ENCODE results near the gene LATS1.
"Not testable (repeated sequence)": the region's sequence is repeated elsewhere in the genome, so short reads cannot be mapped to it uniquely, and the experiment has no call there.

LATS1 gene

GRCh38 chr6:149727793-149728498, 10.0 kb upstream of the LATS1 start:
- no peak for DNase-seq

DNA sequence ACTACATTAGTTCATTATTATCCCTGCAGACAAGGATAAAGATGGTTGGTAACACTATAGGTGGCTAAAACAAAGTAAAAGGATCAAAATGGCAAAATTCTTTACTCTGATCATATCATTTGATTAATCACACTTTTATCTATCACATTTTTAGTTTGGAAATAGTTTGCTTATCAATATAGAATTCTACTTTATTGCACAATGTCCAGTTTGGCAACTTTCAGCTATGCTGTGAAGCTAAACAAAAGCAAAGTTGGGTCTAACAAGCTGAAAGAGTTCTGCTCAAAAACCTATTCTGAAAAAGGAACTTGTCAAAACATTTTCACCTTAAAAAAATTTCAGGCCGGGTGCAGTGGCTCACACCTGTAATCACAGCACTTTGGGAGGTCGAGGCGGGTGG, 7.9 kb upstream of the LATS1 start:
- no peak for DNase-seq

DNA sequence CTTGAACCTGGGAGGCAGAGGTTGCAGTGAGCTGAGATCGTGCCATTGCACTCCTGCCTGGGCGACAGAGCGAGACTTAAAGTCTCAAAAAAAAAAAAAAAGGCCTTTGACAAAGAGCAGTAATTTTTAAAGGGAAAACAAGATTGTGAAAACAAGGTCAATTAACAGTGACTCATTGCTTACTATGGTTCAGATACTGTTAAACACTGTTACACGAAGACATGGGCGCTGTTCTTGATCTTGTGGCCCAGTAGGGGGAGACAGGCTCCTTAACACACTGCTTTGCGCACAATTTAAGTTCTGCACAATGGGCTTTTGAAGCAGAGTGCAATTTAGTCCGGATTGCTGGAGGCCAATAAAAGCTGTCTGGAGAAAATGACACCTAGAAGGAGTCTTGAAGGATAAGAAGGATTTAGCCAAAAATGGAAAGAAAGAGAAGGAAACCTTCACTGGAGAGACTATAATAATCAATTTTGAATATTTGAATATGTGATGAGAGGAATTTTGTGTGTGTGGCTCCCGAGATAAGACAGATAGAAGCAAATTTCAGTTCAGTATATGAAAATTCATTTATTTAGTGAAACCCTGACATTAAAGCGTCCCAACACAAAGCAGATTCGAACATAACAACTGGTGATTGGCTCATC, 6.0 kb upstream of the LATS1 start:
- peak; percentile 52 for DNase-seq

DNA sequence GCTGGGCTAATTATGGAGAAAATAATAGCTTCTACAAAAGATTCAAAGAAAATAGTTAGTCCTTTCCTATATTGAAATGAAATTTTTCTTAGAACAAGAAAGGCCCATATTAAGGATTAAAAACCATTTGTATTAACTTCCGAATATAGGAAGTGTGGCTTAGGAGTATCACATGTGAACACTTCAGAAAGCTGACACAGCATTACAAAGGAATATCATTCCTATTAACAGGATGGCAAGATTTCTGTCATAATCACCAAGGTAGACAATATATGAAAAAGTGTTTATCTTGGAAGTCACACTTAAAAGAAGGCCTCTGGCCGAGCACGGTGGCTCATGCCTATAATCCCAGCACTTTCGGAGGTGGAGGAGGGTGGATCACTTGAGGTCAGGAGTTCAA, 5.4 kb upstream of the LATS1 start:
- no peak for DNase-seq

DNA sequence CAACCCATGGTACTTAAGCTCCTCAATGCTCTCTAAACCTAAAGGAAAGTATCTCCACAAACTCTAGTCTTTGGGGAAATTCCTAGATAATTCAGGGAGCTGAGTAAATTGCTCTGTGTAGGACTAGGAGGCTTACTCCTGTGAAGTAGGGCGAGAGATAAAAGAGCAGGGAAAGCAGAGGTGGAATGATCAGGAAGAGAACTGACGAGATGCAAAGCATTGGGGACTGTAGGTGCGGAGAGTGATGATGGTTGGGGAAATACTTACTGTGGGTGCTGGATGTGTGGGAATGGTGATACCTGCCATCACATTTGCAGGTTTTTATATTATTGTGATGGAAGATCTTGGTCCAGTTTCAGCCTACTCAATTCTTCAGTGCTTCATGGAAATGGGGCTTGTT, 1.6 kb upstream of the LATS1 start:
- DNase-seq: no peak

DNA sequence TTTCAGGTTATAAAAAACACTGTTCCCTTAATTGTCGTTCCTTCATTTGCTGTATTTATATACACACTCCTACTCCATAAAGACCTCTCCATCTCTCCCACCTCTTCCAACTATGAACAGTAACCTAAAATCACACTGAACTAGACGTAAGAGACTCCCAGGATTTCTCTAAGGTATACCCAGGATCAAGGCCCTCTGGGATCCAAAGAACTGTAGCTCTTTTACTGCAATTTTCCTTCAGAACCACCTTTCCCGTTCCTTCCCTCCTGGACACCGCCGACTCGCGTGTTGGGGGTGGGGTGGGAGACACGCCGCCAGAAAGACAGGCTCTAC, 680 bp downstream of the LATS1 start:
- DNase-seq: no peak

GRCh38 chr6:149716181-149716963, 1.5 kb downstream of the LATS1 start:
- no peak for DNase-seq

- DNase-seq: no peak
Measured at GRCh38 chr6:149714442-149714841, 3.5 kb downstream of the LATS1 start.

DNA sequence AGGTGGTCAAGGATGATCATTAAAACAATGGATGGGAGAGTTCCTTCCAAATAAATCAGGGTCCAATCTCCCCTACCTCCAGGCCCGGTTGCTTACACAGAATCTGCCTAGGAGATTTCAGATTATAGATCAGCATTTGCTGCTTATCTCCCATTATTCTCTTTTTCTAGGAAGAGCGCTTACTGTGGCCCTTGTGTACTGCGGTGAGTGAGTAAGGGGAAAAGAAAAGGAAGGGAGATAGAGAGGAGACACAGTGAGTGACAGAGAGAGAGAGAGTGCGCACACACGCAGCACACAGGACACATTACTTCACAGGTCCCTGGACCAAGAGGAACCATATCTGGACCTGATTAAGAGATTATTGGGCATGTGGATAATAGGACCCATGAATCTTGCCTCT, 6.2 kb downstream of the LATS1 start:
- DNase-seq: no peak

GRCh38 chr6:149701714-149702113, 16.2 kb downstream of the LATS1 start:
- DNase-seq: no peak

- no peak for DNase-seq
Measured at GRCh38 chr6:149699150-149699549, 18.8 kb downstream of the LATS1 start.

DNA sequence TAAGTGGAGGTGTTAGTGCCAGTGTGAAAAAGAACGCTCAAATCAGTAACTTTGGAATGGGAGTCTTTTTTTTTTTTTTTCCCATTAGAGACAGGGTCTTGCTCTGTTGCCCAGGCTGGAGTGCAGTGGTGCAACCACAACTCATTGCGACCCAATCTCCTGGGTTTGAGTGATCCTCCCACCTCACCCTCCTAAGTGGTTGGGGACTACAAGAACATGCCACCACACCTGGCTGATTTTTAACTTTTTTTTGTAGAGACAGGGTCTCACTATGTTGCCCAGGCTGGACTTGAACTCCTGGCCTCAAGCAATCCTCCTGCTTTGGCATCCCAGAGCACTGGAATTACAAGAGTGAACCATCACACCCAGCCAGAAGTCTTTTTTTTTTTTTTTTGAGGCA, 19.7 kb downstream of the LATS1 start:
- DNase-seq: no peak

DNA sequence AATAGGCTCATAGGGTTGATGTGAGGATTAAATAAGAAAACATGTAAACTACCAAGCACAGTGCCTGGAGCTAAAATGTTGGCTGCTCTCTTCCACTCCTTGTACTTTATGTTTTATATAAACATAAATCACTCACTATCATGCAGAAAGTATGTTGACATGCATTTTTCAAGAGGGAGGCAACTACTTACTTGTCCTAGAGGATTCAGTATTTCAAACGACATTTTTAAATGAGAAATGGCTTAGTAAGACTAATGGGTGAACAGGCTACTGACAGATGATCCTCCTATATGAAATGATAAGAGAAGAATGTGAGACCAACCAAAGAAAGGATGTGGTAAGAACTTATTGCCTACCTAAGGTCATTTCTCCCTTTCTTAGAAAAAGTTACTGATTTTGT, 21.0 kb downstream of the LATS1 start:
- no peak for DNase-seq

- DNase-seq: peak; percentile 81
Measured at GRCh38 chr6:149694921-149695320, 23.0 kb downstream of the LATS1 start.

- no peak for DNase-seq
Measured at GRCh38 chr6:149691201-149691600, 26.7 kb downstream of the LATS1 start.

- DNase-seq: no peak
Measured at GRCh38 chr6:149686230-149686629, 31.7 kb downstream of the LATS1 start.

GRCh38 chr6:149683256-149683859, 34.5 kb downstream of the LATS1 start:
- DNase-seq: peak; percentile 99

DNA sequence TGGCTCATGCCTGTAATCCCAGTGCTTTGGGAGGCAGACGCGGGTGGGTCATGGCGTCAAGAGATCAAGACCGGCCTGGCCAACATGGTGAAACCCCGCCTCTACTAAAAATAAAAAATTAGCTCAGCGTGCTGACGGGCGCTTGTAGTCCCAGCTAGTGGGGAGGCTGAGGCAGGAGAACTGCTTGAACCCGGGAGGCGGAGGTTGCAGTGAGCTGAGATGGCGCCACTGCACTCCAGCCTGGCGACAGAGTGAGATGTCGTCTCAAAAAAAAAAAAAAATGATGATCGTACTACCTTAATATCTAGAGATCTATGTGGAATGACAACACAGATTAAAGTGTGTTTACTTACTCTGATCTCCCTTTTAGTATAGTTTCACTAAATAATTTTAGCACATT, 36.1 kb downstream of the LATS1 start:
- DNase-seq: not testable (repeated sequence)

DNA sequence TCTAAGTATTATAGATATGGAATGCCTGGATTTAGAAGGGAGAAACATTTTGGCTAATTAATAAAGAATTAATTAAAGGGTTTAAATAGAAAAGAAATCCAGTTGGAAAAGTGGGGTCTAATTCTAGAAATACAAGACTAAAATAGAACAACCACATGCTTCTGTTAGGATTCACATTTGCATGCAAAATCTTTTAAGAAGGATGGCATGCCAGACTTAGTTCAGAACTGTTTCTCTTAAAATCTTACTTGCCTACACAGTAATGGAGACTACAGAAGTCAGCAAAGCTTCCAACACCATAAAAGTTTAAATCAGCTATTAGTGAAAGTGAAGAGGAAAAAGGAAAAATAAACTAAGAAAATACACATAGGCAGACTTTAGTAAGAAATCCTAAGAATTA, 36.7 kb downstream of the LATS1 start:
- no peak for DNase-seq

GRCh38 chr6:149680503-149680902, 37.4 kb downstream of the LATS1 start:
- DNase-seq: peak; percentile 34

- DNase-seq: not testable (repeated sequence)
Measured at GRCh38 chr6:149672265-149672664, 45.6 kb downstream of the LATS1 start.

- no peak for DNase-seq
Measured at GRCh38 chr6:149660028-149660427, 57.9 kb downstream of the LATS1 start.

- DNase-seq: no peak
Measured at GRCh38 chr6:149657441-149657840, 60.5 kb downstream of the LATS1 start.

DNA sequence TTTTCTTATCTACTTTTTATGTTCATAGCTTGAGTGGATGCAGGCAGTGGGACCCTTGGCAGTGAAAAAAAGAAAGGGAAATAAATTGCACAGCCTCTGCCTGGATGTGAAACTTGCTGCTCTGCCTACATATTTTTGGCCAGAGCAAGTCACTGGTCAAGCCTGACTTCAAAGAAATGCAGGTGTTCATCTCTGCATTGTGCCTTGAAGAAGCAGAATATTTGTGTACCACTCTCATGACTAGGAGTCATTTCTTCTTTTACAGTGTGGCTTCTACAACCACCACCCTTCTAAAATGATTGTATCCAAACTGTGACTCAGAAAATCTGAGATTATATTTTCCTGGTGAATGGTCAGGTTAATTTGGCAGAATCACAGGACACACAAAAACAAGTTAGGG, 66.8 kb downstream of the LATS1 start:
- DNase-seq: no peak

All from NCI-H524 treated with DMSO at 0.1 percent for 48 hours (cell line).